HL-60 (cell line): ENCODE data around the gene SCMH1.

ENCODE experiments used
- DNase-seq, 2 experiments: peaks; one replicate each; pipeline ENCODE4 v3.0.0-alpha.2; 2010 to 2020; ENCODE audit warnings: low read depth in 1 of 2, low spot score in 1 of 2
- H3K27ac ChIP-seq: fragments of 250-450 bp; sonication (Bioruptor Pico); replicated peaks from 2 replicates; pipeline ENCODE4 v1.5.1; 2020; ENCODE audit warnings: mild to moderate bottlenecking, moderate library complexity
- H3K27me3 ChIP-seq: fragments of 250-450 bp; sonication (Bioruptor Pico); 2 replicates; pipeline ENCODE4 v1.5.1; 2021; ENCODE audit warnings: mild to moderate bottlenecking, moderate library complexity; ENCODE audit not compliant: insufficient read depth, poor library complexity, severe bottlenecking
- H3K4me3 ChIP-seq: replicated peaks from 2 replicates; pipeline ENCODE4 v1.5.1; 2011; ENCODE audit warnings: mild to moderate bottlenecking, control low read depth, low read length; ENCODE audit not compliant: insufficient read depth
- CTCF ChIP-seq: IDR thresholded peaks from one replicate; pipeline ENCODE4 v1.5.1; 2011; ENCODE audit warnings: low read length, control low read depth, inconsistent platforms; ENCODE audit not compliant: insufficient read depth
- GABPA ChIP-seq: IDR thresholded peaks from 2 replicates; pipeline ENCODE4 v1.6.1; 2012; ENCODE audit warnings: low read depth
- POLR2AphosphoS5 ChIP-seq: IDR thresholded peaks from 2 replicates; pipeline ENCODE4 v1.6.1; 2012; ENCODE audit warnings: low read depth
- REST ChIP-seq: IDR thresholded peaks from 2 replicates; pipeline ENCODE4 v1.6.1; 2012; ENCODE audit warnings: low read depth; ENCODE audit not compliant: insufficient replicate concordance
- SPI1 ChIP-seq: IDR thresholded peaks from 2 replicates; pipeline ENCODE4 v1.6.1; 2012; ENCODE audit warnings: low read depth, mild to moderate bottlenecking, borderline replicate concordance

The SCMH1 gene

GRCh38 chr1:41098730-41099460 lies 143.2 kb downstream of the SCMH1 start:
- no peak overlapping the region for H3K27ac ChIP-seq
- no peak for TF ChIP-seq GABPA
- TF ChIP-seq REST = no peak
- TF ChIP-seq POLR2AphosphoS5 = no peak
- no peak for TF ChIP-seq CTCF
- no peak for TF ChIP-seq SPI1
- H3K27me3 ChIP-seq = no peaks in the 10 kb centered on the region
- DNase-seq = no peak
- H3K4me3 ChIP-seq = no peak overlapping the region

- no peak for DNase-seq
- Histone ChIP-seq H3K4me3 (no peak overlapping the region), H3K27ac (no peak overlapping the region; the same call in 1 of the 2 replicates), H3K27me3 (no peaks in the 10 kb centered on the region)
- TF ChIP-seq REST (no peak), POLR2AphosphoS5 (no peak), GABPA (no peak), CTCF (no peak), SPI1 (no peak)
Observed at GRCh38 chr1:41097105-41097504, 145.0 kb downstream of the SCMH1 start.

- H3K27ac ChIP-seq = no peak overlapping the region
- no peak for DNase-seq
- no peaks in the 10 kb centered on the region for H3K27me3 ChIP-seq
- no peak overlapping the region for H3K4me3 ChIP-seq
- TF ChIP-seq POLR2AphosphoS5 = no peak
- TF ChIP-seq CTCF = no peak
- no peak for TF ChIP-seq REST
- TF ChIP-seq SPI1 = no peak
- no peak for TF ChIP-seq GABPA
Observed at GRCh38 chr1:41093826-41094225, 148.3 kb downstream of the SCMH1 start.
